CD8-positive, alpha-beta memory T cell (primary cell): ENCODE results near the gene SHOC2. TPM values are rescaled to one million over a fixed set of nuclear protein-coding genes. Genes with fewer than 3 reads are reported as not detected.

Source experiments
- CTCF ChIA-PET: fragments of 350-600 bp; sonication (Branson Sonifier 250); formaldehyde crosslinking; loops from one replicate; lab custom pipeline; 2021; ENCODE audit warnings: antibody characterized with exemption; lab: Charles Lee
- POLR2A ChIA-PET: fragments of 350-600 bp; sonication (Branson Sonifier 250); formaldehyde crosslinking; loops from one replicate; lab custom pipeline; 2021; ENCODE audit warnings: antibody characterized with exemption; lab: Charles Lee
- DNase-seq, 5 donors: peaks; one replicate each; pipeline versions ENCODE4 v3.0.0 to v3.0.0-alpha.2; 2020 to 2022; ENCODE audit warnings: mixed read lengths in 1 of 5
- H3K27ac ChIP-seq: one replicate; pipeline ENCODE4 v1.7.0; 2013; ENCODE audit warnings: low read depth, mild to moderate bottlenecking, low read length, moderate library complexity
- H3K27me3 ChIP-seq: 2 replicates; pipeline ENCODE4 v1.7.0; 2013; ENCODE audit warnings: low read length, mild to moderate bottlenecking; ENCODE audit not compliant: insufficient read depth, poor library complexity, severe bottlenecking
- H3K36me3 ChIP-seq: 2 replicates; pipeline ENCODE4 v1.7.0; 2013; ENCODE audit warnings: mild to moderate bottlenecking, low read length, moderate library complexity; ENCODE audit not compliant: insufficient read depth
- H3K4me1 ChIP-seq: 2 replicates; pipeline ENCODE4 v1.7.0; 2013; ENCODE audit warnings: mild to moderate bottlenecking, low read length, moderate library complexity; ENCODE audit not compliant: insufficient read depth
- H3K4me3 ChIP-seq: 2 replicates; pipeline ENCODE4 v1.7.0; 2013; ENCODE audit warnings: mild to moderate bottlenecking, low read length
- H3K9me3 ChIP-seq: 2 replicates; pipeline ENCODE4 v1.7.0; 2013; ENCODE audit warnings: mild to moderate bottlenecking, low read length
- H3K27ac Mint-ChIP-seq, 8 donors: one replicate each; pipeline ENCODE4 v1.8.0; 2020 to 2021; ENCODE audit warnings: mixed read lengths in 8 of 8, mild to moderate bottlenecking in 6 of 8, inconsistent platforms in 3 of 8, moderate library complexity in 3 of 8
- H3K27me3 Mint-ChIP-seq, 2 donors: one replicate each; pipeline ENCODE4 v1.8.0; 2020 to 2021; ENCODE audit warnings: mixed read lengths in 2 of 2, mild to moderate bottlenecking in 1 of 2, moderate library complexity in 1 of 2
- H3K36me3 Mint-ChIP-seq, 3 donors: one replicate each; pipeline ENCODE4 v1.8.0; 2020 to 2021; ENCODE audit warnings: mixed read lengths in 3 of 3, inconsistent platforms in 1 of 3, mild to moderate bottlenecking in 1 of 3
- H3K4me1 Mint-ChIP-seq, 3 donors: one replicate each; pipeline ENCODE4 v1.8.0; 2020 to 2021; ENCODE audit warnings: mixed read lengths in 3 of 3, inconsistent platforms in 1 of 3, mild to moderate bottlenecking in 1 of 3
- H3K4me3 Mint-ChIP-seq, 7 donors: one replicate each; pipeline ENCODE4 v1.8.0; 2020 to 2021; ENCODE audit warnings: mixed read lengths in 7 of 7, mild to moderate bottlenecking in 6 of 7, moderate library complexity in 4 of 7, inconsistent platforms in 2 of 7
- H3K9me3 Mint-ChIP-seq, 5 donors: one replicate each; pipeline ENCODE4 v1.8.0; 2020 to 2022; ENCODE audit warnings: mixed read lengths in 5 of 5, mild to moderate bottlenecking in 3 of 5, moderate library complexity in 2 of 5, inconsistent platforms in 1 of 5
- polyA plus RNA-seq: library from polyadenylated mRNA; unstranded; fragments of 300-500 nt; fragmentation: Illumina TruSeq; gene quantifications from one replicate; pipeline ENCODE4 v1.2.3, GENCODE V29; 2021
- total RNA-seq, 2 experiments: library from RNA; stranded (reverse); gene quantifications; one replicate each; pipeline ENCODE4 v1.2.3, GENCODE V29; 2021

Gene SHOC2
- total and polyA plus RNA-seq, 3 experiments from 2014 or later: 57.4 to 63.1 (median 57.5) TPM

- no peak for DNase-seq
- no peak overlapping the region for H3K4me3 Mint-ChIP-seq
- H3K36me3 Mint-ChIP-seq: peaks cover 1 to 29% (median 4%) of the 10 kb centered on the region in 3 donors
- Histone ChIP-seq H3K27me3 (no peaks in the 10 kb centered on the region), H3K4me3 (no peak overlapping the region), H3K4me1 (no peaks in the 10 kb centered on the region), H3K36me3 (no peaks in the 10 kb centered on the region), H3K9me3 (peaks cover 5% of the 10 kb centered on the region), H3K27ac (no peak overlapping the region)
- ChIA-PET POLR2A (no interaction called here), CTCF (no interaction called here)
- H3K9me3 Mint-ChIP-seq: peaks cover 33 to 57% (median 46%) of the 10 kb centered on the region in 5 donors
- H3K27me3 Mint-ChIP-seq: peaks cover 14% of the 10 kb centered on the region in 2 donors
- H3K27ac Mint-ChIP-seq: no peak overlapping the region
- no peaks in the 10 kb centered on the region for H3K4me1 Mint-ChIP-seq
These were observed 120.1 kb downstream of the SHOC2 start for GRCh38 chr10:111039522-111039921.

DNA sequence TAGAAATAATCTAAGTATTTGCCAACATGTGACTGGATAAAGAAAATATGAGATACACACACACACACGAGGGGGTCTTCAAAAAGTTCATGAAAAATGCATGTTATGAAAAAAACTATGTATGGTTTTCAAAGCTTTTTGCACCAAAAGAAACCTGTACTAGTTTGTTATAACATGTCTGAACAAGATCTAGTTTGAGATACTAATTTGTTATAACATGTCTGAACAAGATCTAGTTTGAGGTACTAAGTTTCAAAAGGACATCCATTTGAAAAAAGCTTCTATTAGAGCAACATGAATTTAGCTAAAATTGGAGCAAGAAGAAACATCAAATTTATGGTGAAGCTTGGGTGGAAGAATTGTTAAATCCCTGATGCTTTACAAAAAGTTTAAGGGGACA is 137.6 kb downstream of the SHOC2 start:
- Mint-ChIP-seq H3K36me3 (peaks cover 0 to 14% (median 1%) of the 10 kb centered on the region in 3 donors), H3K4me3 (no peak overlapping the region), H3K27me3 (peaks cover 30 to 49% of the 10 kb centered on the region in 2 donors), H3K27ac (no peak overlapping the region), H3K4me1 (no peaks in the 10 kb centered on the region), H3K9me3 (peaks cover 9 to 25% (median 19%) of the 10 kb centered on the region in 5 donors)
- ChIA-PET POLR2A (no interaction called here), CTCF (no interaction called here)
- no peaks in the 10 kb centered on the region for H3K9me3 ChIP-seq
- no peak overlapping the region for H3K4me3 ChIP-seq
- no peaks in the 10 kb centered on the region for H3K27me3 ChIP-seq
- no peaks in the 10 kb centered on the region for H3K4me1 ChIP-seq
- no peak overlapping the region for H3K27ac ChIP-seq
- no peak for DNase-seq
- H3K36me3 ChIP-seq: no peaks in the 10 kb centered on the region

Other genes with a start within 250 kb of the SHOC2 start
- gene PDCD4, start 47.7 kb upstream of the SHOC2 start, total RNA-seq: 10 to 100 TPM; 88.4 to 96.1 TPM
- 540 TPM for gene PDCD4, start 47.7 kb upstream of the SHOC2 start, polyA plus RNA-seq
- gene BBIP1, start 424 bp upstream of the SHOC2 start, total RNA-seq: 10 to 100 TPM; 36.4 to 41.1 TPM
- gene BBIP1, start 424 bp upstream of the SHOC2 start, polyA plus RNA-seq: 34.9 TPM
- not detected for gene ADRA2A, start 157.4 kb downstream of the SHOC2 start, total RNA-seq
- gene ADRA2A, start 157.4 kb downstream of the SHOC2 start, polyA plus RNA-seq: not detected